NT2/D1 (cell line): ENCODE data around the gene RERE.

Experiments used
- SUZ12 ChIP-seq: IDR thresholded peaks from 2 replicates; pipeline ENCODE4 v1.6.1; 2011; ENCODE audit not compliant: insufficient read length, insufficient read depth; ENCODE audit errors: extremely low read depth
- YY1 ChIP-seq: IDR thresholded peaks from 2 replicates; pipeline ENCODE4 v1.6.1; 2011; ENCODE audit not compliant: insufficient read length, insufficient read depth
- ZNF274 ChIP-seq: IDR thresholded peaks from 2 replicates; pipeline ENCODE4 v1.6.1; 2011; ENCODE audit warnings: mild to moderate bottlenecking, low read depth, low read length

GRCh38 chr1:8423692-8424538, 393.5 kb downstream of the RERE start:
- no peak for TF ChIP-seq YY1
- no peak for TF ChIP-seq ZNF274
- TF ChIP-seq SUZ12: no peak
